Thoracic aorta (tissue), 2 donors: ENCODE measurements around the gene EIPR1. TPM values are rescaled to one million over a fixed set of nuclear protein-coding genes. Genes with fewer than 3 reads are reported as not detected.

Experiments
- ATAC-seq: fragments of 150-250 bp; one replicate; pipeline ENCODE4 v1.8.0; 2017; ENCODE audit warnings: low read depth; ENCODE audit not compliant: insufficient number of reproducible peaks, low FRiP score
- DNase-seq: peaks from one replicate; pipeline ENCODE4 v3.0.0-alpha.2; 2020; ENCODE audit warnings: low spot score
- H3K27ac ChIP-seq, 2 donors: fragments of 200-600 bp; sonication (generic); 1 replicate in 1 of 2; 2 replicates in 1 of 2; pipeline ENCODE4 v1.5.1; 2016; ENCODE audit warnings: mild to moderate bottlenecking in 2 of 2, moderate library complexity in 2 of 2
- H3K27me3 ChIP-seq: fragments of 200-600 bp; sonication (generic); replicated peaks from 2 replicates; pipeline ENCODE4 v1.6.0; 2016; ENCODE audit warnings: mild to moderate bottlenecking; ENCODE audit not compliant: insufficient read depth
- H3K36me3 ChIP-seq: fragments of 200-600 bp; sonication (generic); one replicate; pipeline ENCODE4 v1.5.1; 2016
- H3K4me1 ChIP-seq, 2 donors: fragments of 200-600 bp; sonication (generic); 1 replicate in 1 of 2; 2 replicates in 1 of 2; pipeline versions ENCODE4 v1.5.1 to v1.6.0; 2016; ENCODE audit warnings: low read depth in 2 of 2, mild to moderate bottlenecking in 1 of 2; ENCODE audit not compliant: control insufficient read depth in 1 of 2
- H3K4me3 ChIP-seq: fragments of 200-600 bp; sonication (generic); 2 replicates; pipeline ENCODE4 v1.5.1; 2016; ENCODE audit warnings: mild to moderate bottlenecking
- H3K9me3 ChIP-seq: fragments of 200-600 bp; sonication (generic); 2 replicates; pipeline ENCODE4 v1.5.1; 2016
- total RNA-seq, 2 donors: library from RNA; depleted of rRNA; stranded (reverse); fragments of >200 nt; gene quantifications; one replicate each; pipeline versions ENCODE4 v1.1.0 to v1.2.3, GENCODE V29; 2016
- TF ChIP-seq, protein P1 (sequence below): fragments of 200-600 bp; sonication (generic); IDR thresholded peaks from one replicate; pipeline ENCODE4 v1.5.1; 2019; ENCODE audit warnings: antibody characterized with exemption

EIPR1 gene
- total RNA-seq, 2 donors from 2014 or later: 17.9 to 40.6 TPM

GRCh38 chr2:3299130-3299529 lies 78.5 kb downstream of the EIPR1 start:
- ATAC-seq: no peak

DNA sequence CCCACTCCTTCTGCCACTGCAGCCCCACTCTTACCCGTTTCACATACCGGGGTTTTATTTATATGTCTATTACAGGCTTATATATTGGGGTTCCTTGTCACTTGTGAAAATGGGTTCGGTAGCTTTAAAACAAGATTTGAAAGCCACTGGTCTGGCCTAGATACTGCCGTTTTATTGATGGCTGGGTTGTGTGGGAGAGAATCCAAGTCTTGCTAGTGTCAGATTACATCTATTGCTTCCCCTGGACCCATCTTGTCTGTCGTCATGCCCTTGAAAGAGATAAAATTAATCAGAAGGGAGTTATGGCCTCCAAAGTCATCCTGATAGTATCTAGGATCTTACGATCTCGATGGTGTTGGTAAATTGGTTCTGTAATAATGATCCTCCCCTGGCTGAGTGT lies 79.4 kb downstream of the EIPR1 start:
- no peaks in the 10 kb centered on the region for H3K9me3 ChIP-seq
- no peaks in the 10 kb centered on the region for H3K27me3 ChIP-seq
- H3K4me1 ChIP-seq: no peaks in the 10 kb centered on the region
- TF ChIP-seq, protein P1, sequence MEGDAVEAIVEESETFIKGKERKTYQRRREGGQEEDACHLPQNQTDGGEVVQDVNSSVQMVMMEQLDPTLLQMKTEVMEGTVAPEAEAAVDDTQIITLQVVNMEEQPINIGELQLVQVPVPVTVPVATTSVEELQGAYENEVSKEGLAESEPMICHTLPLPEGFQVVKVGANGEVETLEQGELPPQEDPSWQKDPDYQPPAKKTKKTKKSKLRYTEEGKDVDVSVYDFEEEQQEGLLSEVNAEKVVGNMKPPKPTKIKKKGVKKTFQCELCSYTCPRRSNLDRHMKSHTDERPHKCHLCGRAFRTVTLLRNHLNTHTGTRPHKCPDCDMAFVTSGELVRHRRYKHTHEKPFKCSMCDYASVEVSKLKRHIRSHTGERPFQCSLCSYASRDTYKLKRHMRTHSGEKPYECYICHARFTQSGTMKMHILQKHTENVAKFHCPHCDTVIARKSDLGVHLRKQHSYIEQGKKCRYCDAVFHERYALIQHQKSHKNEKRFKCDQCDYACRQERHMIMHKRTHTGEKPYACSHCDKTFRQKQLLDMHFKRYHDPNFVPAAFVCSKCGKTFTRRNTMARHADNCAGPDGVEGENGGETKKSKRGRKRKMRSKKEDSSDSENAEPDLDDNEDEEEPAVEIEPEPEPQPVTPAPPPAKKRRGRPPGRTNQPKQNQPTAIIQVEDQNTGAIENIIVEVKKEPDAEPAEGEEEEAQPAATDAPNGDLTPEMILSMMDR: no peak
- no peak for DNase-seq
- H3K27ac ChIP-seq: no peak overlapping the region
- ATAC-seq: no peak
- H3K4me3 ChIP-seq: no peak overlapping the region
- no peaks in the 10 kb centered on the region for H3K36me3 ChIP-seq

More at GRCh38 chr2:3299130-3299529, 78.5 kb downstream of the EIPR1 start:
- Histone ChIP-seq H3K4me1 (no peaks in the 10 kb centered on the region), H3K4me3 (no peak overlapping the region), H3K36me3 (no peaks in the 10 kb centered on the region), H3K27me3 (no peaks in the 10 kb centered on the region), H3K27ac (no peak overlapping the region), H3K9me3 (no peaks in the 10 kb centered on the region)
- TF ChIP-seq, protein P1: no peak
- no peak for DNase-seq

DNA sequence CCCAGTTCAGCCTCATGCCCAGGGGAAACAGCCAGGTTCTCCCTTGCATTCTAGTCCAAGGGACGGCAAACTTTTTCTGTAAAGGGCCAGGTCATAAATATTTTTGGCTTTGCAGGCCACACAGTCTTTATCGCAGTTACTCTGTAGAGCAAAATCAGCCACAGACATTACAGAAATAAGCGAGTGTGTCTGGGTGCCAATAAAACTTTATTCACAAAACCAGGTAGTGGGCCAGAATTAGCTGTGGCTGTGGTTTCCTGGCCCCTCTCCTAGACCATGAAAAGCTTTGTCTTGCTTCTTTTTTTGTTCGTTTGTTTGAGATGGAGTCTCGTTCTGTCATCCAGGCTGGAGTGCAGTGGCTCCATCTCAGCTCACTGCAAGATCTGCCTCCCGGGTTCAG lies 80.1 kb downstream of the EIPR1 start:
- Histone ChIP-seq H3K27ac (no peak overlapping the region), H3K9me3 (no peaks in the 10 kb centered on the region), H3K4me3 (no peak overlapping the region), H3K27me3 (no peaks in the 10 kb centered on the region), H3K36me3 (no peaks in the 10 kb centered on the region), H3K4me1 (no peaks in the 10 kb centered on the region)
- DNase-seq: no peak
- no peak for ATAC-seq
- TF ChIP-seq, protein P1: no peak

- Histone ChIP-seq H3K4me3 (no peak overlapping the region), H3K4me1 (no peaks in the 10 kb centered on the region), H3K27me3 (no peaks in the 10 kb centered on the region), H3K36me3 (no peaks in the 10 kb centered on the region), H3K27ac (no peak overlapping the region), H3K9me3 (no peaks in the 10 kb centered on the region)
- no peak for ATAC-seq
- DNase-seq: no peak
- TF ChIP-seq, protein P1: no peak
Observed at GRCh38 chr2:3296182-3296972, 81.2 kb downstream of the EIPR1 start.

GRCh38 chr2:3294493-3294892 lies 83.1 kb downstream of the EIPR1 start:
- Histone ChIP-seq H3K36me3 (no peaks in the 10 kb centered on the region), H3K27ac (no peak overlapping the region), H3K27me3 (no peaks in the 10 kb centered on the region), H3K4me1 (no peaks in the 10 kb centered on the region), H3K4me3 (no peak overlapping the region), H3K9me3 (no peaks in the 10 kb centered on the region)
- ATAC-seq (no peak), DNase-seq (no peak)
- TF ChIP-seq, protein P1: no peak
